ENCODE measurements around the gene TTBK2.

Gene TTBK2

GRCh38 chr15:42914728-42915497, 5.7 kb downstream of the TTBK2 start:
- TF ChIP-seq RAD21 (IDR thresholded peaks at IDR 0.05; ENCODE audit: low read depth) (no peak), FOXM1 (IDR thresholded peaks at IDR 0.05; ENCODE audit: borderline replicate concordance, low read depth) (no peak), MAX (IDR thresholded peaks at IDR 0.05) (no peak)

- TF ChIP-seq NFIC (IDR thresholded peaks at IDR 0.05) = no peak
- peak; percentile 46 for TF ChIP-seq USF1 (IDR thresholded peaks at IDR 0.05)
These were observed 9.5 kb downstream of the TTBK2 start for GRCh38 chr15:42911058-42911592.

- no peak for TF ChIP-seq MAX (IDR thresholded peaks at IDR 0.05)
- TF ChIP-seq REST (IDR thresholded peaks at IDR 0.05; ENCODE audit: low read depth) = no peak
- TF ChIP-seq FOXM1 (IDR thresholded peaks at IDR 0.05; ENCODE audit: borderline replicate concordance, low read depth) = no peak
- no peak for TF ChIP-seq CREB1 (IDR thresholded peaks at IDR 0.05; ENCODE audit: low read depth)
- TF ChIP-seq USF1 (IDR thresholded peaks at IDR 0.05) = no peak
- no peak for TF ChIP-seq EGR1 (IDR thresholded peaks at IDR 0.05)
- TF ChIP-seq ZBTB7A (IDR thresholded peaks at IDR 0.05; ENCODE audit: low read depth) = no peak
- no peak for TF ChIP-seq TAF1 (IDR thresholded peaks at IDR 0.05; ENCODE audit: low read depth)
- no peak for TF ChIP-seq CEBPB (IDR thresholded peaks at IDR 0.05)
- no peak for TF ChIP-seq EP300 (IDR thresholded peaks at IDR 0.05; ENCODE audit: borderline replicate concordance)
- TF ChIP-seq NFIC (IDR thresholded peaks at IDR 0.05) = no peak
- TF ChIP-seq RAD21 (IDR thresholded peaks at IDR 0.05; ENCODE audit: low read depth) = no peak
- no peak for TF ChIP-seq TEAD4 (IDR thresholded peaks at IDR 0.05)
- no peak for TF ChIP-seq TCF12 (IDR thresholded peaks at IDR 0.05; ENCODE audit: low read depth)
- no peak for TF ChIP-seq YY1 (IDR thresholded peaks at IDR 0.05; ENCODE audit: low read depth)
These were observed 12.0 kb downstream of the TTBK2 start for GRCh38 chr15:42908538-42908937.

- no peak for TF ChIP-seq EP300 (IDR thresholded peaks at IDR 0.05; ENCODE audit: borderline replicate concordance)
- TF ChIP-seq EGR1 (IDR thresholded peaks at IDR 0.05) = no peak
- TF ChIP-seq TAF1 (IDR thresholded peaks at IDR 0.05; ENCODE audit: low read depth) = no peak
- TF ChIP-seq FOXM1 (IDR thresholded peaks at IDR 0.05; ENCODE audit: borderline replicate concordance, low read depth) = no peak
- no peak for TF ChIP-seq TCF12 (IDR thresholded peaks at IDR 0.05; ENCODE audit: low read depth)
- TF ChIP-seq CEBPB (IDR thresholded peaks at IDR 0.05) = no peak
- no peak for TF ChIP-seq USF1 (IDR thresholded peaks at IDR 0.05)
- no peak for TF ChIP-seq ZBTB7A (IDR thresholded peaks at IDR 0.05; ENCODE audit: low read depth)
- TF ChIP-seq CREB1 (IDR thresholded peaks at IDR 0.05; ENCODE audit: low read depth) = no peak
- no peak for TF ChIP-seq TEAD4 (IDR thresholded peaks at IDR 0.05)
- no peak for TF ChIP-seq REST (IDR thresholded peaks at IDR 0.05; ENCODE audit: low read depth)
- TF ChIP-seq RAD21 (IDR thresholded peaks at IDR 0.05; ENCODE audit: low read depth) = no peak
- TF ChIP-seq YY1 (IDR thresholded peaks at IDR 0.05; ENCODE audit: low read depth) = no peak
- TF ChIP-seq NFIC (IDR thresholded peaks at IDR 0.05) = no peak
- TF ChIP-seq MAX (IDR thresholded peaks at IDR 0.05) = no peak
These were observed 16.9 kb downstream of the TTBK2 start for GRCh38 chr15:42903388-42904324.

All from Ishikawa (cell line).